Measurements from ENCODE around the gene ENOX1.

DNA sequence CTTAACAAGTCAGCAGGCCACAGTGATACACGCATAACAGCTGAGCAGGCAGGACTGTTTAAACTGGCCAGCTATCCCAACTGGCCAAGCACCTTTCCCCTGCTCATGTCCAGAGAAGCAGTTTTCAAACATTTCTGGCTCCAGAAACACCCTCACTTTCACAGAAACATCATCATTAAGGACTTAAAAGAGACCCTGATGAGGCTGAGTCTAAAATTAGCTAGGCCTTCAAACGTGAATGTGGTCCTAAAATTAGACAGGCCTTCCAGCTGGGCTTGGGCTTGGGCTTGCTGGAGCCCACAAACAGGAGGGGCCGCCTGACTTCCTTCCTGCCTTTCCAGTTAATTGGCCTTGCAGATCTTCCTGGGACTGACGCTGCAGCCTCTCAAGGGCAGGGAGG lies 429.2 kb downstream of the ENOX1 start:
- TF ChIP-seq, protein P1, sequence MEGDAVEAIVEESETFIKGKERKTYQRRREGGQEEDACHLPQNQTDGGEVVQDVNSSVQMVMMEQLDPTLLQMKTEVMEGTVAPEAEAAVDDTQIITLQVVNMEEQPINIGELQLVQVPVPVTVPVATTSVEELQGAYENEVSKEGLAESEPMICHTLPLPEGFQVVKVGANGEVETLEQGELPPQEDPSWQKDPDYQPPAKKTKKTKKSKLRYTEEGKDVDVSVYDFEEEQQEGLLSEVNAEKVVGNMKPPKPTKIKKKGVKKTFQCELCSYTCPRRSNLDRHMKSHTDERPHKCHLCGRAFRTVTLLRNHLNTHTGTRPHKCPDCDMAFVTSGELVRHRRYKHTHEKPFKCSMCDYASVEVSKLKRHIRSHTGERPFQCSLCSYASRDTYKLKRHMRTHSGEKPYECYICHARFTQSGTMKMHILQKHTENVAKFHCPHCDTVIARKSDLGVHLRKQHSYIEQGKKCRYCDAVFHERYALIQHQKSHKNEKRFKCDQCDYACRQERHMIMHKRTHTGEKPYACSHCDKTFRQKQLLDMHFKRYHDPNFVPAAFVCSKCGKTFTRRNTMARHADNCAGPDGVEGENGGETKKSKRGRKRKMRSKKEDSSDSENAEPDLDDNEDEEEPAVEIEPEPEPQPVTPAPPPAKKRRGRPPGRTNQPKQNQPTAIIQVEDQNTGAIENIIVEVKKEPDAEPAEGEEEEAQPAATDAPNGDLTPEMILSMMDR (conservative IDR thresholded peaks at IDR 0.05; ENCODE audit: low read depth, low read length): no peak
- TF ChIP-seq EZH2 (IDR thresholded peaks at IDR 0.05; ENCODE audit: low read length, unreplicated experiment) (no peak), EZH2phosphoT487 (IDR thresholded peaks at IDR 0.05; ENCODE audit: borderline replicate concordance, low read length) (no peak)
